Activated CD8-positive, alpha-beta T cell treated with anti-CD3 and anti-CD28 coated beads for 36 hours (primary cell): ENCODE results near the gene L1CAM. TPM values are rescaled to one million over a fixed set of nuclear protein-coding genes. Genes with fewer than 3 reads are reported as not detected.
A peak's percentile ranks its signal among the peaks of the same experiment; 100 is the strongest.

Source experiments
- ATAC-seq: fragments of 200-7000 bp; cut with Tn5 transposase; one replicate; pipeline ENCODE4 v1.10.0; 2021; ENCODE audit warnings: mild to moderate bottlenecking, moderate library complexity
- CTCF ChIA-PET: fragments of 350-600 bp; sonication (Branson Sonifier 250); formaldehyde crosslinking; loops from one replicate; lab custom pipeline; 2021; ENCODE audit warnings: antibody characterized with exemption; lab: Charles Lee
- POLR2A ChIA-PET: fragments of 350-600 bp; sonication (Branson Sonifier 250); formaldehyde crosslinking; loops from one replicate; lab custom pipeline; 2021; ENCODE audit warnings: antibody characterized with exemption; lab: Charles Lee
- DNase-seq: peaks from one replicate; pipeline ENCODE4 v3.0.0-alpha.2; 2020
- H3K27ac Mint-ChIP-seq: one replicate; pipeline ENCODE4 v1.8.0; 2021; ENCODE audit warnings: mild to moderate bottlenecking, mixed read lengths
- H3K27me3 Mint-ChIP-seq: one replicate; pipeline ENCODE4 v1.8.0; 2021; ENCODE audit warnings: mixed read lengths
- H3K36me3 Mint-ChIP-seq: one replicate; pipeline ENCODE4 v1.8.0; 2021; ENCODE audit warnings: low read depth, mixed read lengths
- H3K4me1 Mint-ChIP-seq: one replicate; pipeline ENCODE4 v1.8.0; 2021; ENCODE audit warnings: low read depth, mixed read lengths
- H3K4me3 Mint-ChIP-seq: one replicate; pipeline ENCODE4 v1.8.0; 2021; ENCODE audit warnings: mild to moderate bottlenecking, moderate library complexity, mixed read lengths
- H3K9me3 Mint-ChIP-seq: one replicate; pipeline ENCODE4 v1.8.0; 2021; ENCODE audit warnings: mixed read lengths
- CTCF ChIP-seq: fragments of 200-600 bp; IDR thresholded peaks from one replicate; pipeline ENCODE4 v1.8.0; 2022; ENCODE audit warnings: antibody characterized with exemption, mild to moderate bottlenecking
- intact Hi-C: fragments of 100-400 bp; cut with micrococcal nuclease; formaldehyde crosslinking; loops from one replicate; pipeline ENCODE4 v1.10.0; 2022
- total RNA-seq, 2 experiments: library from RNA; stranded (reverse); gene quantifications; one replicate each; pipeline ENCODE4 v1.2.3, GENCODE V29; 2021

The L1CAM gene
- total RNA-seq, 2 experiments from 2014 or later, result 2.1 to 2.2 TPM

DNA sequence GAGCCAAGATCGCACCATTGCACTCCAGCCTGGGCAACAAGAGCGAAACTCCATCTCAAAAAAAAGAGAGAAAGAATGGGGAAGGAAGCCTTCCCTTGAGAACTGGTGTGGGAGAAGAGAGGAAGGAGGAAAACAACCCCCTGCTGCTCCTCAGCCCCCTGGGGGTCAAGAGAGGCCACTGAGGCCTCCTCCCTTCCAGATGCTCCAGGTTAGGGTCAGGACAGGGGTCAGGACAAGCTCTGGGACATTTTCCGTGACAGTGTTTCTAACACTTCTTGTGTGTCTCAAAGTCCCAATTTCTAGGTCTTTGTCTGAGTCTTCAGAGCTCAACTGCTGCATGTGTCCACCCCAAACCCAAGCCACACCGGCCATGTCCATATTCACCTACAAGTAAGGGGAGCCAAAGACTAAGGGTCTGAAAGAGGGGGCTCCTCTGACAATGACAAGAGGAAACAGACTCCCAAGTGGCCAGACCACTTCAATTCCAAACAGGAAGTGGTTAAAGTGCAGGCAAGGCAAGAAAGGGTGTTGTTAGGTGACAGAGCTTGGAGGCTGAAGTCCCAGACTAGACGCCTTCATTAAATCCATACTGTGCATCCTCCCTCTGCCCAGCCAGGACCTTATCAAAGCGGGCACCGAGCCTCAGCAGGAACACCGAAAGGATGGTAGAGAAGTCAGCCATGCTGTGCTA, 8.3 kb downstream of the L1CAM start:
- H3K27me3 Mint-ChIP-seq, result peaks cover 19% of the 10 kb centered on the region
- no peaks in the 10 kb centered on the region for H3K9me3 Mint-ChIP-seq
- peaks cover 16% of the 10 kb centered on the region for H3K4me1 Mint-ChIP-seq
- H3K27ac Mint-ChIP-seq, result no peak overlapping the region
- no peak for TF ChIP-seq CTCF
- no peak for ATAC-seq
- no peak for DNase-seq
- intact Hi-C loops, result no loop called here
- H3K36me3 Mint-ChIP-seq, result no peaks in the 10 kb centered on the region
- no peak overlapping the region for H3K4me3 Mint-ChIP-seq
- ChIA-PET POLR2A (no interaction called here), CTCF (interaction anchor here (1.0 kb wide), 2 partner anchors 12 to 47 kb away, joined by 3 read pairs; no protein-coding TSS in a partner anchor)

DNA sequence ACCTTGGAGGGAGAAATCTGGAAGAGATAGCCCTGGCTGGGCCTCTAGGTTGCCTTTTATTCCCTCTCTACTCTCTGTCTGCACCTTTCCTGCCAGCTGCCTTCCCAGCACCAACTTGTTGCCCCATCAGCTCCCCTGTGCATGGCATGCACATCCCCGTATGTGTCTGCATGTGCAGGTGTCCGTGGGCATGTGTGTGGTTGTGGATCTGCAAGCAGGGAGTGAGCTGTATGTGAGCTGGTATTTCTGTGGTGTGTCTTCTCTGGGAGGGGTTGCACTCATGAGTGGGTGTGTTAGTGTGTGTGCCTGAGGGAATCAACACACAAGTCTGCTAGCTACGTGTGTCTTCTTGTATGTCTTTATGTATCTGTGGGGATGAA, 9.9 kb downstream of the L1CAM start:
- TF ChIP-seq CTCF, result no peak
- no peaks in the 10 kb centered on the region for H3K9me3 Mint-ChIP-seq
- peaks cover 17% of the 10 kb centered on the region for H3K27me3 Mint-ChIP-seq
- DNase-seq (no peak), ATAC-seq (no peak)
- H3K4me3 Mint-ChIP-seq, result no peak overlapping the region
- POLR2A ChIA-PET, result no interaction called here
- no peak overlapping the region for H3K27ac Mint-ChIP-seq
- no peaks in the 10 kb centered on the region for H3K36me3 Mint-ChIP-seq
- intact Hi-C loops, result no loop called here
- peaks cover 16% of the 10 kb centered on the region for H3K4me1 Mint-ChIP-seq
- CTCF ChIA-PET, result interaction anchor here (0.7 to 1.1 kb wide), 2 partner anchors 30 to 113 kb away, joined by 3 to 4 read pairs; no protein-coding TSS in a partner anchor

- peaks cover 17% of the 10 kb centered on the region for H3K27me3 Mint-ChIP-seq
- no peak for TF ChIP-seq CTCF
- POLR2A ChIA-PET, result no interaction called here
- CTCF ChIA-PET, result interaction anchor here (0.7 to 1.1 kb wide), 2 partner anchors 30 to 112 kb away, joined by 3 to 4 read pairs; no protein-coding TSS in a partner anchor
- DNase-seq (peak; percentile 64), ATAC-seq (peak; percentile 68)
- H3K4me3 Mint-ChIP-seq, result no peak overlapping the region
- intact Hi-C loops, result no loop called here
- no peaks in the 10 kb centered on the region for H3K36me3 Mint-ChIP-seq
- H3K27ac Mint-ChIP-seq, result no peak overlapping the region
- H3K9me3 Mint-ChIP-seq, result no peaks in the 10 kb centered on the region
- peaks cover 16% of the 10 kb centered on the region for H3K4me1 Mint-ChIP-seq
Measured at GRCh38 chrX:153875391-153876111, 10.4 kb downstream of the L1CAM start.

- H3K4me3 Mint-ChIP-seq, result no peak overlapping the region
- POLR2A ChIA-PET, result no interaction called here
- intact Hi-C loops, result no loop called here
- no peak overlapping the region for H3K27ac Mint-ChIP-seq
- DNase-seq, result no peak
- TF ChIP-seq CTCF, result no peak
- no peak for ATAC-seq
- H3K27me3 Mint-ChIP-seq, result peaks cover 17% of the 10 kb centered on the region
- CTCF ChIA-PET, result no interaction called here
- peaks cover 16% of the 10 kb centered on the region for H3K4me1 Mint-ChIP-seq
- H3K9me3 Mint-ChIP-seq, result no peaks in the 10 kb centered on the region
- H3K36me3 Mint-ChIP-seq, result no peaks in the 10 kb centered on the region
Measured at GRCh38 chrX:153874366-153875125, 11.4 kb downstream of the L1CAM start.
